Measurements from ENCODE around the gene CYB5D1.
"Not testable (repeated sequence)": the region's sequence is repeated elsewhere in the genome, so short reads cannot be mapped to it uniquely, and the experiment has no call there.

The CYB5D1 gene

GRCh38 chr17:7857713-7858521 lies at the start of gene CYB5D1:
Gene CYB5D1, plus strand, starts transcription at chr17:7858003. Its CDS starts 132 bp downstream, at chr17:7858135.
- peak; percentile 84 for DNase-seq (ENCODE audit: low read depth in 2 of 2)

GRCh38 chr17:7809086-7809790 lies 48.6 kb upstream of the CYB5D1 start:
- DNase-seq (ENCODE audit: low read depth in 2 of 2), result no peak

- not testable (repeated sequence) for DNase-seq (ENCODE audit: low read depth in 2 of 2)
Measured at GRCh38 chr17:7809791-7810343, 47.9 kb upstream of the CYB5D1 start.

- no peak for DNase-seq (ENCODE audit: low read depth in 2 of 2)
Measured at GRCh38 chr17:7811251-7811650, 46.6 kb upstream of the CYB5D1 start.

- DNase-seq (ENCODE audit: low read depth in 2 of 2), result no peak
Measured at GRCh38 chr17:7814969-7815368, 42.8 kb upstream of the CYB5D1 start.

- DNase-seq (ENCODE audit: low read depth in 2 of 2), result no peak
Measured at GRCh38 chr17:7816926-7817642, 40.7 kb upstream of the CYB5D1 start.

GRCh38 chr17:7817643-7817964 lies 40.2 kb upstream of the CYB5D1 start:
- DNase-seq (ENCODE audit: low read depth in 2 of 2), result no peak

- no peak for DNase-seq (ENCODE audit: low read depth in 2 of 2)
Measured at GRCh38 chr17:7818026-7818425, 39.8 kb upstream of the CYB5D1 start.

- DNase-seq (ENCODE audit: low read depth in 2 of 2), result no peak
Measured at GRCh38 chr17:7818746-7819645, 38.8 kb upstream of the CYB5D1 start.

- no peak for DNase-seq (ENCODE audit: low read depth in 2 of 2)
Measured at GRCh38 chr17:7820231-7820630, 37.6 kb upstream of the CYB5D1 start.

GRCh38 chr17:7822126-7822525 lies 35.7 kb upstream of the CYB5D1 start:
- no peak for DNase-seq (ENCODE audit: low read depth in 2 of 2)

- no peak for DNase-seq (ENCODE audit: low read depth in 2 of 2)
Measured at GRCh38 chr17:7823581-7824001, 34.2 kb upstream of the CYB5D1 start.

- DNase-seq (ENCODE audit: low read depth in 2 of 2), result no peak
Measured at GRCh38 chr17:7824021-7824924, 33.5 kb upstream of the CYB5D1 start.

- DNase-seq (ENCODE audit: low read depth in 2 of 2), result no peak
Measured at GRCh38 chr17:7825206-7825990, 32.4 kb upstream of the CYB5D1 start.

- no peak for DNase-seq (ENCODE audit: low read depth in 2 of 2)
Measured at GRCh38 chr17:7830616-7831015, 27.2 kb upstream of the CYB5D1 start.

- no peak for DNase-seq (ENCODE audit: low read depth in 2 of 2)
Measured at GRCh38 chr17:7831233-7831632, 26.6 kb upstream of the CYB5D1 start.

- DNase-seq (ENCODE audit: low read depth in 2 of 2), result no peak
Measured at GRCh38 chr17:7832431-7832830, 25.4 kb upstream of the CYB5D1 start.

- DNase-seq (ENCODE audit: low read depth in 2 of 2), result no peak
Measured at GRCh38 chr17:7833011-7833794, 24.6 kb upstream of the CYB5D1 start.

All from stimulated activated CD4-positive, alpha-beta T cell treated with anti-CD3 and anti-CD28 coated beads, Interleukin-15, amount 100 ng/mL, for 48 hours (primary cell).